HG02852 (cell line): ENCODE results near the gene MTA1.

Source experiments
- ATAC-seq: cut with Tn5 transposase; IDR thresholded peaks from one replicate; pipeline ENCODE4 v1.9.1; 2021; ENCODE audit warnings: mild to moderate bottlenecking, moderate library complexity; ENCODE audit not compliant: unreplicated experiment

MTA1 gene

DNA sequence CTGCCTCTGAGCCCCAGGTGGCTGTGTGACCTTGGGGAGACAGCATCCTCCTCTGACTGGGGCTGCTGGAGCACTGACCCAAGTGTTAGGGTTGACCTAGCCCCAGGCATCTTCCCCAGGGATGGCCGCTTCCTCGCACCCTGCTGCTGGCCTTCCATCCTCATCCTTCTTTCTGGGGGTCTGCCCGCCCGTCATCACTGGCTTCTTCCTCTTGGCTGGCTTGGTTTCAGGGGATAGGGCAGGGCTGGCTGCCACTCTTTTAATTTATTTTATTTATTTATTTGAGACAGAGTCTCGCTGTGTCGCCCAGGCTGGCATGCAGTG is 74.9 kb downstream of the MTA1 start:
- no peak for ATAC-seq

DNA sequence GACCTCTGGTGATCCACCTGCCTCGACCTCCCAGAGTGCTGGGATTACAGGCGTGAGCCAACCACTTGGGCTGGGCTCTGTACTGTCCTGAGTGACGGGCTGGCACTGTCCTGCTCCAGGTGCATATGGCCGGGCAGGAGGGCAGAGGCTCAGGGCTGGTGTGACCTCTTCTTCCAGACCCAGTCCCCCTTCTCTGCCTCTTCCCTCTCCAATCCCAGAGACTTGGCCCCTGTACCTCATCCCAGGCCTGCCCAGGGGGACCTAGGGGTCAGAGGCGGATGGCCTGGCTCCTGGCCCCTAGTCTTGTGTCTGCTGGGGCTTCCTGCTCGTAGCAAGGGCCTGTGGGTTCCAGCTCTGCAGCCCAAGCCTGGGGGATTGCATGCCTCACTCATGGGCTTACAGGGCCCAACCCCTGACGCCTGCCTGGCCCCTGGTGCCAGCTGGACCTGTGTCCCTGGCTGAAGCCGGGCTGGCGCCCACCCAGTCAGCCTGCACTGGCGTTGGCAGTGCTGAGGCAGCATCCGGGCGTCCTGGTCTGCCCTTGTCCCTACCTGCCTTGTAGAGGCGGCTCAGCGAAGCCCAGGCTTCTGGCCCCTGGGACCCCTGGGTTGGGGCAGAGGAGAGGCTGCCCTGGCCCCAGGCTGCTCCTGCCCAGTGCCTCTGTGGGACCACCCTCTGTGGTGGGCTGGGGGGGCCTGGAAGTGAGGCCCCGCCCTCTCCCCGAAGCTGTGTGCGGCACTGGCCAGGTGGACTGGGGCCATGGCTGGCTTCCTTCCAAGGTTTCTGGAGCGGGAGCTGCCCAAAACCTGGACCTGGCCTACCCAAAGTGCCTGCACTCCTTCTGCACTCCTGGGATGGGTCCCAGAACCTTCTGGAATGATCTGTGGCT is 75.7 kb downstream of the MTA1 start:
- no peak for ATAC-seq

DNA sequence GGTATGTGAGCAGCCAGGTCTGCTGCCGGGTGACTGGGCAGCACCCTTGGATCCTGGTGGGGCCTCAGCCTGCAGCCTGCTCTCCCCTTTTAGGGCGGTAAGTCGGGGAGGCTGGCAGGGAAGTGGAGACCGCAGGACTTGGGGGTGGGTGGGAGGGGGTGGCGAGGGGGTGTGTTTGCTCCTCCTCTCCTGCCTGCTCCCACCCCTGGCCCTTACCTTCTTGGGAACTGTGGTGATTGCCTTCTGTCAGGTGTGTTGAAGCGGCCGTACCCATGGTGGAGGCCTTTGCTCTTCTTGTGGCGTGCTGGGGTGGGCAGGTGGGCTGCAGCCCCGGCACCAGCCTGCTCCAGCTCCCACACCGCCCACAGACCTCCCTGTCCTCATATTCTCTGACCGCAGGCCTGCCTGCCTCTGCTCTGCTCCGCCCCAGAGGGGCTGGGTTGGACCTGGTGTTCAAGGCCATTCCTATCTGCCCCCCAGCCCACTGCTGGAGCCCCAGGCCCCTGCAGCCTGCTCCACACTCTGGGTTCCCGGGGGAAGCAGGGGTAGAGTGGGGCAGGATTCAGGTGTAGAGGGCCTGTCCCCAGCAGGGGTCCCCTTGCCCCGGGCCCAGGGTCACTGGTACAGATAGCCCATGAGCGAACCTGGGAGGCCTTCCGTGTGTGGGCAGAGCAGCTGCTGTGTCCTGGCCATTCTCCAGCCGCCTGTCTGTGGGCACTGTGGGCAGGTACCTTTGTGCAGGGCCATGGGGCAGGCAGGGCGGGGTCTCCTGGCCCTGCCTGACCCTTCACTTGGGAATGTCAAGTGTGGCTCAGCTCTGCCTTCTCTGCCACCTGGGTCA is 76.6 kb downstream of the MTA1 start:
- ATAC-seq: no peak

DNA sequence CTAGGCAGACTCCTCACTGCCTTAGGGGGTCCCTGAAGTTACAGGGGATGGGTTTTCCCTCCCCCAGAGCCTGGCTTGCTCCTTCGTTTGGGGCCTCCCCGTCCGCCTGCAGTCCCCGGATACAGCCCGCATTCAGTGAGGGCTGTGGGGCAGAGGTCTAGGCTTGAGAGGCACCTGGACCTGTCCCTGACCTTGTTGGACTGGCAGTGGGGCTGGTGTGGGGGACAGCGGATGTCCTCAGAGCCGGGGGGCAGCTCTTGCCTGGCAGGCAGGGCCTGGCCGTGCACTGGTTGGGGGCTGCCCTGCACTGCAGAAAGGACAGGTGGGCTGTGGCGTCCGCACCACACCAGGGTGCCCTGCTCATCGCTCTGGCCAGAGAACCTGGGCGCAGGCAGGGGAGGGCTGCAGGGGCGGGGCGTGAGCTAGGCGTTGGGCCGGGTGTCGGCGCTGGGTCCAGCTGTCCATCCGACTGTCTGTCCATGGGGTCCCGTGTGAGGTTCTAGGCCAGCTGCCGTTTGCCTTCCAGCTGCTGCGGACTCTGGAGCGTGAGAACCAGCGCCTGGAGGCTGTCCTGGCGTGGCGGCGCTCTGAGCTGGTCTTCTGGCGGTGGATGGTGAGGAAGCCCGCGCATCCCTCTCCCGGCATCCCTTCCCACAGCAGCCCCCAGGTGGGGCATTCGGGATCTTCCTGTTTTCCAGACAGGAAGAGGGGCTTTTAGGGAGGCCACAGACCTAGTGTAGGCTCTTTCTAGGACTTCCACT is 77.4 kb downstream of the MTA1 start:
- no peak for ATAC-seq

DNA sequence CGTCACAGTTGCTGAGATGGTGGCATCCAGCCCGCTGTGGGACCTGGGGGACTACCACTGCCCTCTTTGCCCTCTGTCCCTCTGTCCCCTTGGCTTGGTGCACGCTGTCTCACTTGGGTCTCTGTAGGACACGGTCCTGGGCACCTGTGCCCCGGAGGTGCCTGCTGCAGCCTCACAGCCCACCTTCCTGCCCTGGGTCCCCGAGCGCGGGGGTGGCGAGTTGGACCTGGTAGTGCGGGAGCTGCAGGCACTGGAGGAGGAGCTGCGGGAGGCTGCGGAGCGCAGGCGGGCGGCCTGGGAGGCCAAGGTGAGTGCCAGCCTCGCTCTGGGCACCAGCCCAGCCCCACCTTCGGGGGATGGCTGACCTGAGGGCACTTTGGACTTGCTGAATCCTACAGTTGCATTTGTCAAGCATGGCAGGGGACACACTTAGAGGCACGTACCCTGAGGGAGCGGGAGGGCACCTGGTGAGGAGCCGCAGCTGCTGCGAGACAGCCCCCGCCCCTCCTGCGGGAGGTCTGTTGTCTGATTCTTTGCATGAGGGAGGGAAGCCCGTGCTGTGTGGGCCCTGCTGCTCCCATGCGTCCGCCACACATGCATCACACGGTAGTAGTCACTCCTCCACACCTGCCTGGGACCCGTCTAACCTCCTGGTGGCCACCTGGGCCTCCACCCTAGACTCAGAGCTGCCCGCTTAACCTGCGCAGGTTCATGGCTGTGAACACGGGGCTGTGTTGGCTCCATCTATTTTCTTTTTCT is 78.2 kb downstream of the MTA1 start:
- ATAC-seq: no peak

DNA sequence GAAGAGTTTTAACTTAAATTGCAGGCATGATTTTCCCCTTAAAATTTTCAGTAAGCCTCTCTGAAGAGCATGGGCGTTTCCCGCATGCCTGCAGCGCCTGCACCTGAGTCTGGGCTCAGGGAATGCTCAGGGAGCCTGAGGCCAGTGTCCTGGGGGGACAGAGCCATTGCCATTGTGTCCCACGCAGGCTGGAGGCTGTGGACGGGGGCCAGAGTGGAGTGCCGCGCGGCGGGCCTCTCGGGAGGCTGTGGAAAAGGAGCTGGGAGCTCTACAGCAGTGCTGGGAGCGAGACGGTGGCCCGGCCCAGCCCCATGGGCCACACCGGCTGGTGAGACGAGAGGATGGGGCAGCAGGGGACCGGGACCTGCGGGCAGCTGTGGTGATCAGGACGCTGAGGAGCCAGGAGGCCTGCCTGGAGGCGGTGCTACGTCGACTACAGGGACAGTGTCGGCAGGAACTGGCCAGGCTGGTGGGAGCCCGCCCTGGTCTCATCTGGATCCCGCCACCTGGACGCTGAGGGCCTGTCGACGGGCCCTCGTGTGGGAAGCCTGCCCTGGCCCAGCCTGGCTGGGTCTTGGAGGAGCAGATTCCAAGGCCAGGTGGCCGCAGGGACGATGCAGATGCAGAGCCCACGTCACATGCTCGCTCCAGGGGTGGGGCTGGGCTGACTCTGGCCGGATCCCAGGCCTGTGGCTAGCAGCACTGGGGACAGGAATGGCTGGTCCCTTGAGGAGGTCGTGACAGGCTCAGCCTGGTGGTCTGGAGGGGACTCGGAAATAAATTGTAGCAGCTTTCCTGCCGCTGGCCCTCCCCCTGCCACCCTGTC is 79.0 kb downstream of the MTA1 start:
- no peak for ATAC-seq

DNA sequence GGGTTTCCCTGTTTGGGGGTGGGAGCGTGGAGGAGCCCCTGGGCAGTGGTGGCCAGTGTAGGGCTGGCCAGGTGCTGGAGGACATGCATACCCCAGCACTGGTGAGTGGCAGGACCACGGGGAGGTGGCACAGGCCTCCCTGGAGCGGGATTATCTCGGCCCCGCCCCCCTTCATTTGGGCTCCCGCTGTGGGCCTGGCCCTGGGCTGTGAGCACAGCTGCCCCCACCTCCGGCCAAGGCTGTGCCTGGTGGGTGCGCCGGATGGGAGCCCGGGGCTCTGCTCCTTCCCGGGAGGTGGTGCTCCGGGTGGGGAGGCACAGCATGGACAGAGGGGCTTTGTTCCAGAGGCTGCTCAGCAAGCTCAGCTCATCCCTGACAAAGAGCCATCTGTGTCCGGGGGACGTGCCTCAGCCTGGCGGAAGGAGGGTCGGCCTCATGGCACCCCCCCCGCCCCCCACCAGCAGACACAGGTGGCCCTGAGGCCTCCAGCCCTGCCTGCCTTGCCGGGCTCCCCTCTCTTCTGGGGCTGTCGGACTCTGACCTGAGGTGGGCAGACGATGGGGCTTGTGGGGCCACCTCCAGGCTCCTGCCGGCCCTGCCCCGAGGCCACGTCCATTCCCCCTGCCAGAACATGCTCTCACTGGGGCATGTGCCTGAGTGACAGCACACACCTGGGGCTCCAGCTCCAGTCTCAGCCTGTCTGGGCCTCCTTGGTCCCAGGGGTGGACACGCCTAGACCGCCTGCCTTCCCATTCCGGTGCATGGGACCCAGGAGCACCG is 79.8 kb downstream of the MTA1 start:
- no peak for ATAC-seq

DNA sequence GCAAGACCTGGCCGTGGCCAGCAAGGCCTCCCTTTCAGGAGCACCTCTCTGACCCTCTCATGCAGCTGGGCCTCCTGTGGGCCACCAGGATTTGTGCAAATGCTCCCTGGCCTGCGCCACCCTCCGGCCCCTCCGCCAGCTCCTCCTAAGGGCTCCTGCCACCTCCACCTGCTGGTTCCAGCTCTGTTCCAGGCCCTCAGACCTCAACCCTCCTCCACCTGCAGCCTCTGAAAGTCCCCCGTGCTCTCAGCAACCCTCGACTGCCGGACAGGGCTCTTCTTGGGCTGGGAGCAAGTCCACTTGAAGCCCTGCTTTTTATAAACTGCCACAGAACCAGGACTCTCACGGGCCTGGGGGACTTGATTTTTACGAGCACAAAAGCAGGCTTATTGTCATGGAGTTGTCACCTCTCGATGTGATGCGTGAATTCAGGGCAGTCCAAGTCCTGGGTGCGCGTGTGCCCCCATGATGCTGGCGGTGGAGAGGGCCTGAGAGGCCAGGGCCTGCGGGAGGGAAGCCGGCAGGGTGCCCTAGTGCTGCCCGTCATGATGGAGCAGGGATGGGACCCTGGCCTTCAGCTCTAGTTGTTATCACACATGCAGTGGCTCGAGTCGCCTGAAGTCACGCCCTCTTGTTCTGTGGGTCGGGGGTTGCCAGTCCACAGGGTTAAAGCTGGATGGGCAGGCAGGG is 80.6 kb downstream of the MTA1 start:
- no peak for ATAC-seq

DNA sequence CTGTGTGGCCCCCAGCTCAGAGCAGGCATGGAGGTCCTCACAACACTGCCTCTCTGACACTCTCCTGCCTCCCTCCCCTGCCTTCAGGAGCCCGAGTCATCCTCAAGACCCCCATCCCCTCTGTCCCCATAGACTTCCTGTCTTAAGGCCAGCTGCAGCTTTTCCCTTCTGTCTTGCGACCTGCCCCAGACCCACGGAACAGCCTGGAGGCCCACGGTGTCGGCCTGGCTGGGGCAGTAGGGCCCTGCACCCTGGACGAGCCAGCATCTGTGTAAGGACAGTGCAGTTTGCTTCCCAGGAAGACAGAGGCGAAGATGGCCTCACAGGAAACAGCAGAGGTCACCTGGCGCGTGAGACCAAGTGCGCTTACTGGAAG is 81.1 kb downstream of the MTA1 start:
- ATAC-seq: no peak

DNA sequence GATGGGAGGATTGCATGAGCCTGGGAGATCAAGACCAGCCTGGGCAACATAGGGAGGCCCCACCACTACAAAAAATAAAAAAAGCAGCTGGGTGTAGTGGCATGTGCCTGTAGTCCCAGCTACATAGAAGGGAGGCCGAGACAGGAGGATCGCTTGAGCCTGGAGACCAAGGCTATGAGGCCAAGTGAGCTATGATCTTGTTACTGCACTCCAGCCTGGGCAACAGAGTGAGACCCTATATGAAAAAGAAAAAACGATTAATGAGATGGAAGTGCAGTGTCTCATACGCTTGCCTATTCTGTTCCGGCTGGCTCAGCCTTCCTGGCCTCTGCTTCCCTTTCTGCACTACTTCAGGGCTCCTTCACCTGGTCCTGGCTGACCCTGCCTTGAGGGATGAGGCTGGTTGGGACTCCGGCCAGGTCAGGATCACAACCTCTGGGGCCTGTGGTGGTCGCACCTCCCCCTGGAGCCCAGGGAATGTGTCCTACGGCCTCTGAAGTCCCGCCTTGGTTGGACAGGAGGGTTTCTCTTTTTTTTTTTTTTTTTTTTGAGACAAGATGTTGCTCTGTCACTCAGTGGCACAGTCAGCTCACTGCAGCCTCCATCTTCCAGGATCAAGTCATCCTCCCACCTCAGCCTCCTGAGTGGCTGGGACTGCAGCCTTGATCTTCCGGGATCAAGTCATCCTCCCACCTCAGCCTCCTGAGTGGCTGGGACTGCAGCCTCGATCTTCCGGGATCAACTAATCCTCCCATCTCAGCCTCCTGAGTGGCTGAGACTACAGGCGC is 82.1 kb downstream of the MTA1 start:
- ATAC-seq: no peak

DNA sequence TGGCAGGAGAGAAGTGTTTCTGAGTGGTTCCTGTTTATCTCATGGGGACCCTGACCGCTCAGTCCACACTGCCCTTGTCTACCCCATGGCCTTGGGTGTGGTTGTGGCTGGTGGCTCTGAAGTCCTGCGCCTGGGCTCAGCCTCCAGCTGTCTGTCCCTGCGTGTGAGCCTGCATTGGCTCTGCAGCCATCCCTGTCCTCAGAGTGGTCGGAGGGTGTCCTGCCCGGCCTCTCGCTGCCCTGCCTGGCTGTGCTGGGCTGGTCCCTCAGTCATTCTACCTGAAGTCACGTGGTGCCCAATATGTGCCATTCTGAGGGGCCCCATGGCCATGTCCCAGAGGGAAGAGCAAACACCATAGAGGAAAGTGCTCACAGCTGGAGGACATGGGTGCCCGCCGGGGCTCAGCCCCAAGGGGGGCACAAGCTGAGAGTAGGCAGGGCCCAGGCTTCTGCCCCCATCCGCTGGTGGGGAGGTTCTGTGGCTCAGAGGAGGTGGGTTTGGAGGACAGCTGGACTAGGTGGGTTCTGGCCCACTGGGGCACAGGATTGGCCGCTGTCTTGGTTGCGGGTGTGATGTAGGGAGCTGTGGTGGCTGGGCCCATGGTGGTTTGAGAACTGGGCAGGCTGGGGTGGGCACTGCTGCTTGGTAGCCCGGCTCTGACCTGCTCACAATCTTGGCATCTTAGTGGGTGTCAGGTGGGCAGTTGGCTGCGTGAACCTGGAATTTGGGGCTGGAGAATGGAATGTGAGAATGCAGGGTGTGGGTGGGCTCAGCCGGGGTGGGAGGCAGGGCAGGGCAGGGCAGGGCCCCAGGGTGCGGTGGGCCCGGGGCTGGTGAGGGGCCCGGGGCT is 83.0 kb downstream of the MTA1 start:
- no peak for ATAC-seq

DNA sequence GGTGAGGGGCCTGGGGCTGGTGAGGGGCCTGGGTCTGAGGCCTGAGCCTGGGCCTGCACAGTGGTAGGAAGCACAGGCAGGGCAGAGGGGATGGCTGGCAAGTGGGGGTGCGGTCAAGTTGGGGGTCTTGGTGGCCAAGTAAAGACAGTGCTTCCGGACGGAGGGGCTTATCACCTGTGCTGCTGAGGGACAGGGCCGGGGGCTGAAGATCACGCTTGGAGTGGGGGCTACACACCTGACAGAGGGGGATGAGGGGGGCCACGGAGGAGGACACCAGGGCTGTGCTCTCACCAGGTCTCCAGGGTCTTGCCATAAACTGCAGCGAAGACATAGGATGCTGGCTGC is 83.6 kb downstream of the MTA1 start:
- no peak for ATAC-seq

DNA sequence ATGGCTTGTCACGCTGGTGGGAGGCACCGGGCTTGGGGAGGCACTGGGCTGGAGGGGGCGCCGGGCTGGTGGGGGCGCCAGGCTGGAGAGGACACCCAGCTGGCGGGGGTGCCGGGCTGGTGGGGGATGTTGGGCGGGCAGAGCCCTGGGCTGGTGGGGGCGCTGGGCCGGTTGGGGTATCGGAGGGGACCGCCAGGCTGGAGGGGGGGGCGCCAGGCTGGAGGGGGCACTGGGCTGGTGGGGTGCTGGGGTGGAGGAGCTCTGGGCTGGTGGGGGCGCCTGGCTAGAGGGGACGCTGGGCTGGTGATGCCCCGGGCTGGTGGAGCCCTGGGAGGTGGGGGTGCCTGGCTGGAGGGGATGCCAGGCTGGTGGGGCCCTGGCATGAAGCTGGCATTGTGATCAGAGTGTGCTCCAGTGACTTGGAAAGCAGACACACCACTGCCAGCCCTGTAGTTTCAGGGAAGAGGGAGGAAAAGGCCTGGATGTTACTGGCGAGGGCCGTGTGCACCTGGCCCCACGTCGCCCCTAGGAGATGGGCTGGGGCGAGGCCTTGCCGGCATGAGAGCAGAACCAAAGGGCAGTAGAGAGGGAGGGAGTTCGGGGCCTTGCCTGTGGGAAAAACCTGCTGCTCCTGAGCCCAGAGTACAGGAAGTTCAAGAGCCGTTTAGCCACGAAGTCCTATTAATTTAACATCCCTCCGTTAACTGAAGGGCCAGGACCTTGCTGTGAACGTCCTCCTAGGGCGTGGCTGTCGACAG is 84.5 kb downstream of the MTA1 start:
- ATAC-seq: no peak

DNA sequence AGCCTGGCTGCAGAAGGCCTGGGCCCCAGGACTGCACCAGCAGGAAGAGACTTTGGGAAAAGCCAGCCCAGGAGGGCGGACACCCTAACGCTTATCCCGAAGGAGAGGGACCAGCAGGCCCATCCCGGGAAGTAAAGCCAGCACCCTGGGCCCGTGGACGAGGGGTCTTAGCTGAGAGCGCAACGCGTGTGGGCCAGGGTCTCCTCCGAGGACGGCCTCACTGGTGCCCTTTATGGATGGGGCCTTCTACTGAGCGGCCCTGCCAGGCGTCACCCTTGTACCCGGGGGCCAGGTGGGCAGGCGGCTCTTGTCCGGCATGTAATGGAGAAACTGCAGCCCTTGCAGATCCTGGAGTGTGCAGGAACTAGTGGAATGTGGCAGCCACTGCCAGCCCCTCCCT is 85.5 kb downstream of the MTA1 start:
- no peak for ATAC-seq

DNA sequence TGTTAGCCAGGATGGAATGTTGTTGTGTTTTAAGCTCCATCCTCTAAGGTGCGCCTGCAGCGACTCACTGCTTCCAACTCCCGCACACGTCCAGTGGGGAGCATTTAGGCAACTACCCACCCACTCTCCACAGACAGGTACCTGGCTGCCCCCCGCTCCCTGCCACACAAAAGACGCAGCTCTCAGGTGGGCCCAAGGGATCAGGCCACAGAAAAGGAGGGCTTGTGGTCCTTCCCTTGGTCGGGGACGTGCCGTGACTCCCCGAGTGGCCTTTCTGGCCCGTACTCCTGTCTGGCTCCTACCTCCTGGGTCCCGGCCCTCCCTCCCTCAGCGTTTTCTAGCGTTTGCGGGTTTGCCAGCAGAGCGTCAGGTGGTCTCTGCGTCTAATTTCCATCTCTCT is 87.6 kb downstream of the MTA1 start:
- no peak for ATAC-seq

DNA sequence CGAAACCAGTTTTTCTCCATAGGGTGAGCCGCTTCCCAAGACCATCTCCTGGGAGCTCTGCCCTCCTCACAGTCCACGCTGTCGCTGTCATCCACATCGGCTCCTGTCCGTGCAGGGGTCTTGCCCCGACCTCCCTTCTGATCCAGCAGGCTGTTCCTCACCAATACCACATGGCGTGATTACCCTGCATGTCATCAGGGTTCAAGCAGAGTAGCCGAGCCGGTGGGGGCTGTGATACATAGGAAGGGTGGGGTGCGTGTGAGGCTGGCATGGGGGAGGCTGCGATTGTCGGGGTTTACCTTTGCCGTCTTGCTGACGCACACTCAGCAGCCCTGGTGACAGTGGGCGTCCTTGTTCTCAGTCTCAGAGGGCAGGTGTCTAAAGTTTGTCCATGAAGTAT is 88.4 kb downstream of the MTA1 start:
- ATAC-seq: no peak
